IMR-90 (cell line): ENCODE measurements around the gene ELMO1. TPM values are rescaled to one million over a fixed set of nuclear protein-coding genes. Genes with fewer than 3 reads are reported as not detected.

Source experiments
- ATAC-seq: fragments of 200-7000 bp; cut with Tn5 transposase; 2 replicates; pipeline ENCODE4 v1.9.1; 2020; ENCODE audit warnings: low read depth, mild to moderate bottlenecking, moderate library complexity
- BruUV-seq: library from RNA; stranded (reverse); fragments of 400-500 nt; replicated peaks from 2 replicates; lab custom pipeline; 2021; lab: Mats Ljungman, UMichigan
- CTCF ChIA-PET: fragments of 300-600 bp; formaldehyde crosslinking; extraction: SDS; loops from one replicate; lab custom pipeline; 2021; ENCODE audit warnings: antibody characterized with exemption; lab: Yijun Ruan, JAX
- POLR2A ChIA-PET: fragments of 300-600 bp; sonication (Branson Sonifier 250); formaldehyde crosslinking; loops from one replicate; lab custom pipeline; 2022; ENCODE audit warnings: antibody characterized with exemption; ENCODE audit not compliant: unreplicated experiment; lab: Charles Lee
- DNase-seq: peaks from one replicate; pipeline ENCODE4 v3.0.0; 2013
- H2AFZ ChIP-seq: replicated peaks from 2 replicates; pipeline ENCODE3; 2013; ENCODE audit warnings: low read length, mild to moderate bottlenecking; ENCODE audit not compliant: poor library complexity
- H2AK5ac ChIP-seq: 2 replicates; pipeline ENCODE4 v1.6.1; 2013; ENCODE audit warnings: low read depth, low read length, inconsistent platforms
- H2AK9ac ChIP-seq: replicated peaks from 2 replicates; pipeline ENCODE3; 2013; ENCODE audit warnings: mild to moderate bottlenecking, low read depth, low read length, moderate library complexity; ENCODE audit not compliant: poor library complexity
- H2BK120ac ChIP-seq: 2 replicates; pipeline ENCODE4 v1.6.1; 2013; ENCODE audit warnings: low read depth, low read length, inconsistent platforms
- H2BK15ac ChIP-seq: 3 replicates; pipeline ENCODE4 v1.6.1; 2013; ENCODE audit warnings: low read depth, low read length, inconsistent platforms
- H2BK20ac ChIP-seq: 2 replicates; pipeline ENCODE4 v1.6.1; 2013; ENCODE audit warnings: low read depth, mild to moderate bottlenecking, inconsistent platforms, low read length, moderate library complexity
- H2BK5ac ChIP-seq: 2 replicates; pipeline ENCODE4 v1.6.1; 2013; ENCODE audit warnings: mild to moderate bottlenecking, low read depth, low read length, inconsistent platforms; ENCODE audit not compliant: poor library complexity, severe bottlenecking
- H3K14ac ChIP-seq: replicated peaks from 2 replicates; pipeline ENCODE4 v1.6.1; 2013; ENCODE audit warnings: low read depth, low read length, inconsistent platforms
- H3K18ac ChIP-seq: 2 replicates; pipeline ENCODE4 v1.6.1; 2013; ENCODE audit warnings: low read depth, low read length, control low read depth
- H3K23ac ChIP-seq: 2 replicates; pipeline ENCODE4 v1.6.1; 2013; ENCODE audit warnings: low read depth, low read length, inconsistent platforms
- H3K27ac ChIP-seq: 2 replicates; pipeline ENCODE4 v1.5.1; 2013; ENCODE audit warnings: mild to moderate bottlenecking, control low read depth, low read length; ENCODE audit not compliant: insufficient read depth
- H3K27me3 ChIP-seq: 2 replicates; pipeline ENCODE4 v1.6.1; 2013; ENCODE audit warnings: low read length; ENCODE audit not compliant: control insufficient read depth, insufficient read depth
- H3K36me3 ChIP-seq: 2 replicates; pipeline ENCODE4 v1.6.1; 2013; ENCODE audit warnings: low read length, mixed read lengths; ENCODE audit not compliant: control insufficient read depth, insufficient read depth
- H3K4ac ChIP-seq: 2 replicates; pipeline ENCODE4 v1.6.1; 2013; ENCODE audit warnings: low read depth, low read length, inconsistent platforms
- H3K4me1 ChIP-seq: 2 replicates; pipeline ENCODE4 v1.6.1; 2013; ENCODE audit warnings: low read length, mixed read lengths; ENCODE audit not compliant: control insufficient read depth, insufficient read depth
- H3K4me2 ChIP-seq: 2 replicates; pipeline ENCODE4 v1.6.1; 2013; ENCODE audit warnings: low read depth, mild to moderate bottlenecking, control low read depth, low read length, moderate library complexity
- H3K4me3 ChIP-seq: 2 replicates; pipeline ENCODE4 v1.5.1; 2013; ENCODE audit warnings: low read depth, mild to moderate bottlenecking, control low read depth, low read length, moderate library complexity; ENCODE audit not compliant: insufficient read depth
- H3K56ac ChIP-seq: 2 replicates; pipeline ENCODE4 v1.6.1; 2013; ENCODE audit warnings: low read length, inconsistent platforms; ENCODE audit not compliant: insufficient read depth; ENCODE audit errors: extremely low read depth
- H3K79me1 ChIP-seq, 2 experiments: 2 replicates each; pipeline ENCODE4 v1.6.1; 2013; ENCODE audit warnings: low read length in 2 of 2, inconsistent platforms in 1 of 2, low read depth in 1 of 2
- H3K9ac ChIP-seq: 2 replicates; pipeline ENCODE4 v1.6.1; 2013; ENCODE audit warnings: low read depth, low read length, control low read depth
- H3K9me1 ChIP-seq: 2 replicates; pipeline ENCODE4 v1.6.1; 2013; ENCODE audit warnings: low read length, inconsistent platforms; ENCODE audit not compliant: insufficient read depth
- H3K9me3 ChIP-seq: 2 replicates; pipeline ENCODE4 v1.6.1; 2013; ENCODE audit warnings: low read length; ENCODE audit not compliant: control insufficient read depth, insufficient read depth
- H4K20me1 ChIP-seq: 2 replicates; pipeline ENCODE4 v1.6.1; 2013; ENCODE audit warnings: low read length, inconsistent platforms; ENCODE audit not compliant: insufficient read depth
- H4K5ac ChIP-seq: 2 replicates; pipeline ENCODE4 v1.6.1; 2013; ENCODE audit warnings: mild to moderate bottlenecking, low read depth, low read length, control low read depth
- H4K8ac ChIP-seq, 2 experiments: 2 replicates each; pipeline ENCODE4 v1.6.1; 2013; ENCODE audit warnings: low read depth in 2 of 2, low read length in 2 of 2, control low read depth in 1 of 2, inconsistent platforms in 1 of 2
- H4K91ac ChIP-seq: 2 replicates; pipeline ENCODE4 v1.6.1; 2013; ENCODE audit warnings: low read depth, low read length, inconsistent platforms; ENCODE audit not compliant: insufficient read depth
- BHLHE40 ChIP-seq: fragments of 150-350 bp; IDR thresholded peaks from 2 replicates; pipeline ENCODE4 v1.6.1; 2016; ENCODE audit warnings: mild to moderate bottlenecking, low read depth, low read length
- CEBPB ChIP-seq: IDR thresholded peaks from 2 replicates; pipeline ENCODE4 v1.6.1; 2012; ENCODE audit warnings: low read depth, low read length, improper control_type of control experiment
- MAZ ChIP-seq: IDR thresholded peaks from 2 replicates; pipeline ENCODE4 v1.6.1; 2012; ENCODE audit warnings: low read depth, mild to moderate bottlenecking, low read length, improper control_type of control experiment, moderate library complexity, borderline replicate concordance
- RAD21 ChIP-seq: IDR thresholded peaks from 2 replicates; pipeline ENCODE4 v1.6.1; 2012; ENCODE audit warnings: low read length, improper control_type of control experiment
- SMC3 ChIP-seq: fragments of 150-350 bp; IDR thresholded peaks from 2 replicates; pipeline ENCODE4 v1.6.1; 2016; ENCODE audit warnings: low read depth, mild to moderate bottlenecking, antibody characterized with exemption, low read length, moderate library complexity
- WGBS, 2 experiments: methylation state at CpG; one replicate each; pipeline versions ENCODE4 v1.1.5 to v1.1.7; 2013; ENCODE audit warnings: missing lambda C conversion rate in 2 of 2; ENCODE audit not compliant: insufficient read length in 1 of 2; ENCODE audit errors: extremely low coverage in 2 of 2; 5-methylcytosine and 5-hydroxymethylcytosine counted together
- dilution Hi-C: fragments of 300-500 bp; cut with HindIII; formaldehyde crosslinking; loops from one replicate; pipeline ENCODE4 v1.14.3; 2018; ENCODE audit warnings: low sequenced_read_pairs; ENCODE audit not compliant: unreplicated experiment
- in situ Hi-C: fragments of 300-500 bp; cut with MboI; formaldehyde crosslinking; loops from 3 replicates; pipeline ENCODE4 v1.14.3; 2019; ENCODE audit warnings: low sequenced_read_pairs, inconsistent platforms, mixed read lengths
- intact Hi-C: fragments of 100-400 bp; cut with micrococcal nuclease; formaldehyde crosslinking; loops from 2 replicates; pipeline ENCODE4 v1.10.0; 2022
- polyA plus RNA-seq, 3 experiments: library from polyadenylated mRNA; depleted of rRNA; stranded (reverse); fragments of >200 nt; gene quantifications; 2 replicates each; pipeline ENCODE4 v1.2.3, GENCODE V29; 2012; ENCODE audit warnings: low replicate concordance in 1 of 3
- total RNA-seq: library from RNA; depleted of rRNA; stranded (reverse); fragments of >200 nt; gene quantifications from 2 replicates; pipeline ENCODE4 v1.2.3, GENCODE V29; 2012

Gene ELMO1
- total and polyA plus RNA-seq, 2 of the 4 experiments (the other 2 are of a cell fraction) = 0.03 TPM; not detected in 1

- ATAC-seq (no peak), DNase-seq (no peak)
- no TSS peak for BruUV-seq
- no peak overlapping the region for H3K9ac ChIP-seq
- POLR2A ChIA-PET = no interaction called here
- no peak overlapping the region for H3K27ac ChIP-seq
- no peak overlapping the region for H3K4me2 ChIP-seq
- H2AK5ac ChIP-seq = no peak overlapping the region
- intact Hi-C loops = no loop called here
- no peaks in the 10 kb centered on the region for H3K27me3 ChIP-seq
- H4K91ac ChIP-seq = no peak overlapping the region
- no peak overlapping the region for H2BK5ac ChIP-seq
- in situ Hi-C loops = no loop called here
- no peaks in the 10 kb centered on the region for H3K36me3 ChIP-seq
- peaks cover 4% of the 10 kb centered on the region for H3K9me3 ChIP-seq
- H2BK120ac ChIP-seq = no peak overlapping the region
- no peaks in the 10 kb centered on the region for H3K9me1 ChIP-seq
- CTCF ChIA-PET = no interaction called here
- TF ChIP-seq RAD21 (no peak), BHLHE40 (no peak), CEBPB (no peak), SMC3 (no peak), MAZ (no peak)
- H3K4me3 ChIP-seq = no peak overlapping the region
- H3K4me1 ChIP-seq = no peaks in the 10 kb centered on the region
- H2BK20ac ChIP-seq = no peak overlapping the region
- no peak overlapping the region for H2AFZ ChIP-seq
- no peak overlapping the region for H4K5ac ChIP-seq
- H2BK15ac ChIP-seq = no peak overlapping the region
- H3K18ac ChIP-seq = no peak overlapping the region
- no peak overlapping the region for H4K8ac ChIP-seq
- no peak overlapping the region for H3K23ac ChIP-seq
- H2AK9ac ChIP-seq = no peak overlapping the region
- no peaks in the 10 kb centered on the region for H4K20me1 ChIP-seq
- H3K14ac ChIP-seq = no peak overlapping the region
- no CpG with 5 or more reads among the region's 2 CpGs for WGBS, 2 experiments
- dilution Hi-C loops = no loop called here
- no peak overlapping the region for H3K4ac ChIP-seq
- no peak overlapping the region for H3K56ac ChIP-seq
- no peaks in the 10 kb centered on the region for H3K79me1 ChIP-seq
These were observed 23.7 kb downstream of the ELMO1 start for GRCh38 chr7:37424995-37425394.
